Subcutaneous abdominal adipose tissue (tissue), 5 donors: ENCODE data around the gene LIN37.
A peak's percentile ranks its signal among the peaks of the same experiment; 100 is the strongest.
"Not testable (repeated sequence)": the region's sequence is repeated elsewhere in the genome, so short reads cannot be mapped to it uniquely, and the experiment has no call there.

Experiments
- H3K27ac ChIP-seq: one replicate; pipeline ENCODE4 v1.7.0; 2013; ENCODE audit warnings: low read depth, mild to moderate bottlenecking, inconsistent platforms, low read length, moderate library complexity
- H3K27me3 ChIP-seq, 5 donors: one replicate each; pipeline ENCODE4 v1.7.0; 2013; ENCODE audit warnings: low read length in 5 of 5, inconsistent platforms in 1 of 5; ENCODE audit not compliant: control insufficient read depth in 5 of 5, insufficient read depth in 4 of 5
- H3K36me3 ChIP-seq, 5 donors: one replicate each; pipeline ENCODE4 v1.7.0; 2013; ENCODE audit warnings: low read length in 5 of 5; ENCODE audit not compliant: control insufficient read depth in 5 of 5, insufficient read depth in 5 of 5
- H3K4me1 ChIP-seq, 5 donors: one replicate each; pipeline ENCODE4 v1.7.0; 2013; ENCODE audit warnings: low read length in 5 of 5, mild to moderate bottlenecking in 3 of 5, moderate library complexity in 1 of 5; ENCODE audit not compliant: control insufficient read depth in 5 of 5, insufficient read depth in 5 of 5
- H3K4me3 ChIP-seq, 5 donors: one replicate each; pipeline ENCODE4 v1.7.0; 2013; ENCODE audit warnings: low read length in 5 of 5, low read depth in 1 of 5
- H3K9ac ChIP-seq, 5 donors: one replicate each; pipeline ENCODE4 v1.7.0; 2013; ENCODE audit warnings: low read length in 5 of 5, mild to moderate bottlenecking in 4 of 5, moderate library complexity in 3 of 5
- H3K9me3 ChIP-seq, 5 donors: one replicate each; pipeline ENCODE4 v1.7.0; 2013; ENCODE audit warnings: low read length in 5 of 5; ENCODE audit not compliant: control insufficient read depth in 5 of 5
- donor health status: healthy.
- donor health status: healthy.
- donor health status: healthy.
- donor health status: healthy.
- donor health status: healthy.

The LIN37 gene

GRCh38 chr19:35757749-35758608, 9.6 kb downstream of the LIN37 start, which contains the start of gene PROSER3:
Gene PROSER3, plus strand, starts transcription at chr19:35758176. Its CDS starts 40 bp downstream, at chr19:35758216.
- Histone ChIP-seq H3K27me3 (no peaks in the 10 kb centered on the region), H3K4me3 (peak within 1 kb of the TSS; percentile 98 to 99 (median 99)), H3K4me1 (peaks cover 0 to 52% (median 45%) of the 10 kb centered on the region in 5 donors), H3K9ac (peak within 1 kb of the TSS; percentile 73 to 92 (median 90)), H3K27ac (peak within 1 kb of the TSS; percentile 96), H3K9me3 (peaks cover 0 to 2% (median 0%) of the 10 kb centered on the region in 5 donors), H3K36me3 (peaks cover 0 to 32% (median 21%) of the 10 kb centered on the region in 5 donors)

GRCh38 chr19:35759697-35760096, 11.3 kb downstream of the LIN37 start:
- Histone ChIP-seq H3K36me3 (peaks cover 0 to 22% (median 15%) of the 10 kb centered on the region in 5 donors), H3K27ac (no peak overlapping the region), H3K27me3 (no peaks in the 10 kb centered on the region), H3K9ac (no peak overlapping the region), H3K9me3 (peaks cover 0 to 2% (median 0%) of the 10 kb centered on the region in 5 donors), H3K4me1 (peaks cover 0 to 43% (median 34%) of the 10 kb centered on the region in 5 donors), H3K4me3 (no peak overlapping the region)

DNA sequence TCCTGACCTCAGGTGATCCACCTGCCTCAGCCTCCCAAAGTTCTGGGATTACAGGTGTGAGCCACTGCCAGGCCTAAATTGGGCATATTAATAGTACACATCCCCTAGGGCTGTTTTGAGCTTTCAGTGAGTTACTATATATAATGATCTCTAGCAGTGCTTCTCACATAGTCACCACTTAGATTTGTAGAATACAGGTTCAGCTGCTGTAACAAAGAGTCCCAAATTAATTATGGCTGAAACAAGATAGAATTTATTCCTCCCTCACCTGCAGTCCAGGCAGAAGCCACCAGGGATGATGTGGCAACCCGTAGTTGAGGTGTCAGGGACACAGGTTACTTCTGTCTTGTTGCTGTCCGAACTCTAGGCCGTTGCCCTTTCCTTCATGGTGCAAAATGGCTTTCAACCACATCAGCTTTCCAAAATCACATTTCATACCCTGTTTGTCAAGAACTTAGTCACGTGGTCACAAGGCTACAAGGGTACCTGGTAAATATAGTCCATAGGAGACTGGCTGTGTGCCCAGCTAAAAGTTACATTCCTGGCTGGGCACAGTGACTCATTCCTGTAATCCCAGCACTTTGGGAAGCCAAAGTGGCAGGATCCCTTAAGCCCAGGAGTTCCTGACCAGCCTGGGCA, 12.5 kb downstream of the LIN37 start:
- Histone ChIP-seq H3K27me3 (no peaks in the 10 kb centered on the region), H3K9ac (no peak overlapping the region), H3K27ac (no peak overlapping the region), H3K9me3 (peaks cover 0 to 2% (median 0%) of the 10 kb centered on the region in 5 donors), H3K4me1 (peaks cover 0 to 32% (median 24%) of the 10 kb centered on the region in 5 donors), H3K36me3 (peaks cover 0 to 33% (median 19%) of the 10 kb centered on the region in 5 donors), H3K4me3 (no peak overlapping the region)

DNA sequence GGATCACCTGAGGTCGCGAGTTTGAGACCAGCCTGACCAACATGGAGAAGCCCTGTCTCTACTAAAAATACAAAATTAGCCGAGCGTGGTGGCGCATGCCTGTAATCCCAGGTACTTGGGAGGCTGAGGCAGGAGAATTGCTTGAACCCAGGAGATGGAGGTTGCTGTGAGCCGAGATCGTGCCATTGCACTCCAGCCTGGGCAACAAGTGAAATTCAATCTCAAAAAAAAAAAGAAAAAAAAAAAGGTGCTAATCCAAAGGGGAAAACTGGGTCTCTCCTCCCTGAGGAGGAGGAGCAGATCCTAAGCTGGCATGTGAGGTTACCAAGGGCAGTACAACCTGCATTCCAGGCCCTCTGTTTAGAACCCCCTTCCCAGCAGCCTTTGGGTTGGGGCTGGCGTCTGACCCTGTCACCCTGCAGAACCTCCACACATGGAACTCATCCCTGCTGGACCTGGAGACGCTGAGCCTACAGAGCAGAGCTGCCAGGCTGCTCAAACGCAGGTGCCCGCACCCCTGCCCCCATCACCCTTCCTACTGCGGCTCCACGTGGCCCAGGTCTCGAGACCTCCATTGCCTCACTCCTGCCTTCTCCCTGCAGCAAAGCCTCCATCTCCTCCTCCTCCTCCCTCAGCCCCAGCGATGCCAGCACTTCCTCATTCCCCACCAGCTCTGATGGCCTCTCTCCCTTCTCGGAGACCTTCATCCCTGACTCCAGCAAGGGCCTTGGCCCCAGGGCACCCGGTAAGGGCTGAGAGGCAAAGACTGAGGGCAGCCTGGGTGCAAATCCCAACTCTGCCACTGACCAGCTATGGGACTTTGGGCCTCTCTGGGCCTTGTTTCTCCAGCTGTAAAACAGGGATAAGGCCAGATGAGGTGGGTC, 16.3 kb downstream of the LIN37 start:
- H3K27ac ChIP-seq = no peak overlapping the region
- no peak overlapping the region for H3K4me3 ChIP-seq
- H3K36me3 ChIP-seq = peaks cover 0 to 49% (median 24%) of the 10 kb centered on the region in 5 donors
- peaks cover 0 to 2% (median 0%) of the 10 kb centered on the region in 5 donors for H3K9me3 ChIP-seq
- H3K9ac ChIP-seq = no peak overlapping the region
- H3K27me3 ChIP-seq = no peaks in the 10 kb centered on the region
- peaks cover 0 to 2% (median 0%) of the 10 kb centered on the region in 5 donors for H3K4me1 ChIP-seq

- H3K9ac ChIP-seq = no peak overlapping the region
- no peaks in the 10 kb centered on the region for H3K27me3 ChIP-seq
- H3K4me3 ChIP-seq = no peak overlapping the region
- peaks cover 0 to 43% (median 23%) of the 10 kb centered on the region in 5 donors for H3K36me3 ChIP-seq
- H3K27ac ChIP-seq = no peak overlapping the region
- H3K4me1 ChIP-seq = no peaks in the 10 kb centered on the region
- no peaks in the 10 kb centered on the region for H3K9me3 ChIP-seq
Observed at GRCh38 chr19:35766571-35767104, 18.3 kb downstream of the LIN37 start.

GRCh38 chr19:35767288-35768081, 19.1 kb downstream of the LIN37 start:
- H3K9ac ChIP-seq = no peak overlapping the region
- no peak overlapping the region for H3K27ac ChIP-seq
- peaks cover 0 to 35% (median 17%) of the 10 kb centered on the region in 5 donors for H3K36me3 ChIP-seq
- no peak overlapping the region for H3K4me3 ChIP-seq
- no peaks in the 10 kb centered on the region for H3K9me3 ChIP-seq
- H3K4me1 ChIP-seq = no peaks in the 10 kb centered on the region
- no peaks in the 10 kb centered on the region for H3K27me3 ChIP-seq

DNA sequence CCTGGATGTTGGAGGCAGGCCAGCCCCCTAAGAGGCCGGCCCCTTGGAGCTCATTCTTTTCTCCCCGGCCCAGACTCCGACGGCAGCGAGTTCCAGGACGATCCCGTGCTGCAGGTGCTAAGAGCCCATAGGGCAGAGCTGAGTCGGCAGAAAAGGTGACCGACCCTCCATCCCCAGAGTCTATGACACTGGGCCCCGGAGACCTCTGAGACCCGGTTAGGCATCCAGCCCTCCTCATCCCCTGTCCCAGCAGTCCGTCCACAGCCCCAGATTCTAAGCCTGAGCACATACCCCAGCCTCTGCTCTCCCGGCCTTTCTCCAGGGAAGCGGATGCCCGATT, 19.7 kb downstream of the LIN37 start:
- Histone ChIP-seq H3K27me3 (no peaks in the 10 kb centered on the region), H3K4me1 (no peaks in the 10 kb centered on the region), H3K36me3 (peaks cover 0 to 34% (median 17%) of the 10 kb centered on the region in 5 donors), H3K9ac (no peak overlapping the region), H3K4me3 (no peak overlapping the region), H3K9me3 (no peaks in the 10 kb centered on the region), H3K27ac (no peak overlapping the region)

DNA sequence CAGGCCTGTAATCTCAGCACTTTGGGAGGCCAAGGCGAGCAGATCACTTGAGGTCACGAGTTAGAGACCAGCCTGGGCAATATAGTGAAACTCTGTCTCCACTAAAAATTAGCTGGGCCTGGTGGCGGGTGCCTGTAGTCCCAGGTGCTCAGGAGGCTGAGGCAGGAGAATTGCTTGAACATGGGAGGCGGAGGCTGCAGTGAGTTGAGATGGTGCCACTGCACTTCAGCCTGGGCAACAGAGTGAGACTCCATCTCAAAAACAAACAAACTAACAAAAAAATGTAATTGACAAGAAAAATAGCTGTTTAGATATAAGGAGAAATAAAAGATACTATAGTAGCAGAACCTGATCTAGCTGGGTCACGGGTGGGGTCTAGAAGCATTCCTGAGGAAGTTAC, 24.0 kb downstream of the LIN37 start:
- Histone ChIP-seq H3K36me3 (peaks cover 0 to 12% (median 3%) of the 10 kb centered on the region in 5 donors), H3K4me1 (peaks cover 5 to 18% (median 10%) of the 10 kb centered on the region in 5 donors)
- H3K4me3 ChIP-seq, H3K9me3 ChIP-seq, H3K9ac ChIP-seq, H3K27me3 ChIP-seq, H3K27ac ChIP-seq: not testable (repeated sequence)
